Trophoblast cell (in vitro differentiated cells and primary cell): Measurements from ENCODE around the gene MACROD2.

Experiments
- DNase-seq, 2 donors: peaks; one replicate each; pipeline ENCODE4 v3.0.0-alpha.2; 2016
- H2AFZ ChIP-seq: 2 replicates; pipeline ENCODE4 v1.6.1; 2013; ENCODE audit warnings: low read length, moderate library complexity, mild to moderate bottlenecking; ENCODE audit not compliant: insufficient read depth, poor library complexity
- H2AK5ac ChIP-seq: 2 replicates; pipeline ENCODE4 v1.6.1; 2013; ENCODE audit warnings: mild to moderate bottlenecking, low read length
- H2BK120ac ChIP-seq: 2 replicates; pipeline ENCODE4 v1.6.1; 2013; ENCODE audit warnings: low read length, mild to moderate bottlenecking, moderate library complexity; ENCODE audit not compliant: insufficient read depth, poor library complexity
- H2BK12ac ChIP-seq: 2 replicates; pipeline ENCODE4 v1.6.1; 2013; ENCODE audit warnings: mild to moderate bottlenecking, low read length, moderate library complexity
- H2BK5ac ChIP-seq: 2 replicates; pipeline ENCODE4 v1.6.1; 2013; ENCODE audit warnings: low read length, low read depth, moderate library complexity, mild to moderate bottlenecking; ENCODE audit not compliant: poor library complexity
- H3K14ac ChIP-seq: 2 replicates; pipeline ENCODE4 v1.6.1; 2013; ENCODE audit warnings: mild to moderate bottlenecking, low read length
- H3K18ac ChIP-seq: 2 replicates; pipeline ENCODE4 v1.6.1; 2013; ENCODE audit warnings: mild to moderate bottlenecking, low read length
- H3K23ac ChIP-seq: 2 replicates; pipeline ENCODE4 v1.6.1; 2013; ENCODE audit warnings: low read length
- H3K27ac ChIP-seq: 2 replicates; pipeline ENCODE4 v1.5.1; 2013; ENCODE audit warnings: low read depth, mild to moderate bottlenecking, inconsistent platforms, low read length, moderate library complexity
- H3K27me3 ChIP-seq: 2 replicates; pipeline ENCODE4 v1.6.1; 2013; ENCODE audit warnings: inconsistent platforms, mild to moderate bottlenecking, low read length, moderate library complexity; ENCODE audit not compliant: insufficient read depth
- H3K36me3 ChIP-seq, 2 experiments: 1 replicate in 1 of 2; 2 replicates in 1 of 2; pipeline ENCODE4 v1.6.1; 2013; ENCODE audit warnings: low read length in 2 of 2, mild to moderate bottlenecking in 2 of 2, moderate library complexity in 1 of 2; ENCODE audit not compliant: insufficient read depth in 2 of 2, control insufficient read depth in 1 of 2
- H3K4ac ChIP-seq: 2 replicates; pipeline ENCODE4 v1.6.1; 2013; ENCODE audit warnings: low read depth, mild to moderate bottlenecking, low read length, moderate library complexity
- H3K4me1 ChIP-seq, 2 experiments: 1 replicate in 1 of 2; 2 replicates in 1 of 2; pipeline ENCODE4 v1.6.1; 2013; ENCODE audit warnings: low read length in 2 of 2, mild to moderate bottlenecking in 2 of 2, moderate library complexity in 1 of 2; ENCODE audit not compliant: insufficient read depth in 2 of 2, control insufficient read depth in 1 of 2
- H3K4me2 ChIP-seq: 2 replicates; pipeline ENCODE4 v1.6.1; 2013; ENCODE audit warnings: inconsistent platforms, mild to moderate bottlenecking, low read length, moderate library complexity
- H3K4me3 ChIP-seq: 2 replicates; pipeline ENCODE4 v1.5.1; 2013; ENCODE audit warnings: mild to moderate bottlenecking, low read depth, low read length, inconsistent platforms
- H3K79me1 ChIP-seq: one replicate; pipeline ENCODE4 v1.6.1; 2013; ENCODE audit warnings: low read length
- H3K79me2 ChIP-seq: 2 replicates; pipeline ENCODE4 v1.6.1; 2013; ENCODE audit warnings: low read length, mild to moderate bottlenecking; ENCODE audit not compliant: control insufficient read depth, insufficient read depth, poor library complexity
- H3K9ac ChIP-seq: 2 replicates; pipeline ENCODE4 v1.6.1; 2013; ENCODE audit warnings: mild to moderate bottlenecking, low read length
- H3K9me3 ChIP-seq: 2 replicates; pipeline ENCODE4 v1.6.1; 2013; ENCODE audit warnings: low read depth, mild to moderate bottlenecking, control low read depth, inconsistent platforms, low read length; ENCODE audit not compliant: insufficient read depth
- H4K12ac ChIP-seq: 2 replicates; pipeline ENCODE4 v1.6.1; 2013; ENCODE audit warnings: low read depth, mild to moderate bottlenecking, low read length, moderate library complexity
- H4K8ac ChIP-seq: 2 replicates; pipeline ENCODE4 v1.6.1; 2013; ENCODE audit warnings: low read depth, mild to moderate bottlenecking, low read length, moderate library complexity
- H4K91ac ChIP-seq: one replicate; pipeline ENCODE4 v1.6.1; 2013; ENCODE audit warnings: low read depth, mild to moderate bottlenecking, low read length, moderate library complexity
- WGBS: extraction: QIAGEN DNeasy Blood & Tissue Kit; methylation state at CpG from one replicate; pipeline ENCODE4 v1.1.7; 2013; ENCODE audit warnings: missing lambda C conversion rate; ENCODE audit not compliant: insufficient read length, insufficient coverage; ENCODE audit errors: extremely low coverage; 5-methylcytosine and 5-hydroxymethylcytosine counted together

Gene MACROD2

GRCh38 chr20:15451241-15451640 lies 1455.9 kb downstream of the MACROD2 start:
- no peak overlapping the region for H3K18ac ChIP-seq
- H3K79me1 ChIP-seq: no peaks in the 10 kb centered on the region
- H2BK120ac ChIP-seq: no peak overlapping the region
- H3K36me3 ChIP-seq: no peaks in the 10 kb centered on the region
- no peaks in the 10 kb centered on the region for H3K27me3 ChIP-seq
- no peak overlapping the region for H3K14ac ChIP-seq
- H3K4ac ChIP-seq: no peak overlapping the region
- no peak overlapping the region for H2BK12ac ChIP-seq
- H2AFZ ChIP-seq: no peak overlapping the region
- H3K9ac ChIP-seq: no peak overlapping the region
- no peak overlapping the region for H3K4me3 ChIP-seq
- WGBS: no CpG with 5 or more reads among the region's 2 CpGs
- no peak overlapping the region for H4K91ac ChIP-seq
- no peaks in the 10 kb centered on the region for H3K9me3 ChIP-seq
- H3K79me2 ChIP-seq: no peaks in the 10 kb centered on the region
- no peak overlapping the region for H4K8ac ChIP-seq
- H3K27ac ChIP-seq: no peak overlapping the region
- no peaks in the 10 kb centered on the region for H3K4me1 ChIP-seq
- no peak overlapping the region for H2BK5ac ChIP-seq
- DNase-seq: no peak
- H3K23ac ChIP-seq: no peak overlapping the region
- no peak overlapping the region for H2AK5ac ChIP-seq
- H3K4me2 ChIP-seq: no peak overlapping the region
- H4K12ac ChIP-seq: no peak overlapping the region

- Histone ChIP-seq H3K9ac (no peak overlapping the region), H2BK12ac (no peak overlapping the region), H2BK120ac (no peak overlapping the region), H2BK5ac (no peak overlapping the region), H3K4me3 (no peak overlapping the region), H3K4me1 (no peaks in the 10 kb centered on the region), H3K14ac (no peak overlapping the region), H3K4ac (no peak overlapping the region), H2AFZ (no peak overlapping the region), H3K79me1 (no peaks in the 10 kb centered on the region), H3K27ac (no peak overlapping the region), H4K8ac (no peak overlapping the region), H3K18ac (no peak overlapping the region), H3K4me2 (no peak overlapping the region), H4K12ac (no peak overlapping the region), H3K36me3 (no peaks in the 10 kb centered on the region), H3K23ac (no peak overlapping the region), H3K9me3 (no peaks in the 10 kb centered on the region), H4K91ac (no peak overlapping the region), H3K27me3 (no peaks in the 10 kb centered on the region), H2AK5ac (no peak overlapping the region), H3K79me2 (no peaks in the 10 kb centered on the region)
- no peak for DNase-seq
- WGBS: no CpG with 5 or more reads among the region's 4 CpGs
Observed at GRCh38 chr20:15455279-15455678, 1460.0 kb downstream of the MACROD2 start.

- Histone ChIP-seq H3K4ac (no peak overlapping the region), H2BK12ac (no peak overlapping the region), H2BK5ac (no peak overlapping the region), H3K4me1 (no peaks in the 10 kb centered on the region), H3K4me2 (no peak overlapping the region), H4K91ac (no peak overlapping the region), H3K9me3 (no peaks in the 10 kb centered on the region), H3K79me2 (no peaks in the 10 kb centered on the region), H2AK5ac (no peak overlapping the region), H3K23ac (no peak overlapping the region), H3K14ac (no peak overlapping the region), H4K12ac (no peak overlapping the region), H2AFZ (no peak overlapping the region), H3K27ac (no peak overlapping the region), H4K8ac (no peak overlapping the region), H2BK120ac (no peak overlapping the region), H3K18ac (no peak overlapping the region), H3K9ac (no peak overlapping the region), H3K27me3 (no peaks in the 10 kb centered on the region), H3K79me1 (no peaks in the 10 kb centered on the region), H3K4me3 (no peak overlapping the region), H3K36me3 (no peaks in the 10 kb centered on the region)
- no peak for DNase-seq
- no CpG with 5 or more reads among the region's 4 CpGs for WGBS
Observed at GRCh38 chr20:15461938-15462337, 1466.6 kb downstream of the MACROD2 start.

GRCh38 chr20:15475483-15475882 lies 1480.2 kb downstream of the MACROD2 start:
- Histone ChIP-seq H3K23ac (no peak overlapping the region), H3K27me3 (no peaks in the 10 kb centered on the region), H2AFZ (no peak overlapping the region), H3K4me2 (no peak overlapping the region), H3K9me3 (no peaks in the 10 kb centered on the region), H2BK5ac (no peak overlapping the region), H4K12ac (no peak overlapping the region), H4K91ac (no peak overlapping the region), H2BK12ac (no peak overlapping the region), H2AK5ac (no peak overlapping the region), H3K18ac (no peak overlapping the region), H3K14ac (no peak overlapping the region), H3K27ac (no peak overlapping the region), H3K4me1 (no peaks in the 10 kb centered on the region), H3K79me2 (no peaks in the 10 kb centered on the region), H3K9ac (no peak overlapping the region), H3K4me3 (no peak overlapping the region), H3K4ac (no peak overlapping the region), H3K36me3 (no peaks in the 10 kb centered on the region), H2BK120ac (no peak overlapping the region), H3K79me1 (no peaks in the 10 kb centered on the region), H4K8ac (no peak overlapping the region)
- no CpG with 5 or more reads among the region's 5 CpGs for WGBS
- DNase-seq: no peak
